DOHH2 (cell line): ENCODE data around the gene DNMT1.

Experiments
- H3F3A ChIP-seq: fragments of 200-600 bp; sonication (generic), shearing (Covaris generic); 2 replicates; pipeline ENCODE4 v1.6.0; 2016; ENCODE audit warnings: antibody characterized with exemption, mild to moderate bottlenecking; ENCODE audit not compliant: control insufficient read depth, insufficient read depth
- H3K27ac ChIP-seq: fragments of 200-600 bp; sonication (generic); 2 replicates; pipeline ENCODE4 v1.5.1; 2014; ENCODE audit warnings: low read depth, mild to moderate bottlenecking, low read length, moderate library complexity
- H3K27me3 ChIP-seq: fragments of 200-600 bp; sonication (generic); 2 replicates; pipeline ENCODE4 v1.6.1; 2014; ENCODE audit warnings: mild to moderate bottlenecking, low read length, mixed read lengths; ENCODE audit not compliant: control insufficient read depth
- H3K36me3 ChIP-seq: fragments of 200-600 bp; sonication (generic); 2 replicates; pipeline ENCODE4 v1.6.1; 2014; ENCODE audit warnings: mild to moderate bottlenecking, low read length, moderate library complexity, mixed read lengths; ENCODE audit not compliant: control insufficient read depth
- H3K4me1 ChIP-seq: fragments of 200-600 bp; sonication (generic); 2 replicates; pipeline ENCODE4 v1.6.1; 2014; ENCODE audit warnings: mild to moderate bottlenecking, low read length, mixed read lengths; ENCODE audit not compliant: control insufficient read depth
- H3K4me2 ChIP-seq: fragments of 200-600 bp; sonication (generic); 2 replicates; pipeline ENCODE4 v1.6.0; 2014; ENCODE audit warnings: mild to moderate bottlenecking, low read length, moderate library complexity
- H3K4me3 ChIP-seq: fragments of 200-600 bp; sonication (generic); 2 replicates; pipeline ENCODE4 v1.5.1; 2014; ENCODE audit warnings: mild to moderate bottlenecking, low read length, mixed read lengths
- H3K79me2 ChIP-seq: fragments of 200-600 bp; sonication (generic); 2 replicates; pipeline ENCODE4 v1.6.1; 2014; ENCODE audit warnings: mild to moderate bottlenecking, low read length, mixed read lengths; ENCODE audit not compliant: control insufficient read depth
- H3K9me2 ChIP-seq: fragments of 200-600 bp; sonication (generic); replicated peaks from 2 replicates; pipeline ENCODE4 v1.6.1; 2014; ENCODE audit warnings: mild to moderate bottlenecking, low read length, mixed read lengths; ENCODE audit not compliant: control insufficient read depth
- H3K9me3 ChIP-seq: fragments of 200-600 bp; sonication (generic); 2 replicates; pipeline ENCODE4 v1.6.1; 2014; ENCODE audit warnings: antibody characterized with exemption, low read length, mixed read lengths; ENCODE audit not compliant: control insufficient read depth, insufficient read depth
- H4K20me1 ChIP-seq: fragments of 200-600 bp; sonication (generic); 2 replicates; pipeline ENCODE4 v1.6.0; 2014; ENCODE audit warnings: low read depth, mild to moderate bottlenecking, antibody characterized with exemption, low read length, moderate library complexity; ENCODE audit not compliant: control insufficient read depth, insufficient read depth
- EZH2phosphoT487 ChIP-seq: fragments of 200-600 bp; sonication (generic); IDR thresholded peaks from 2 replicates; pipeline ENCODE4 v1.6.1; 2017; ENCODE audit warnings: borderline replicate concordance, mild to moderate bottlenecking, antibody characterized with exemption, low read length, moderate library complexity, mixed read lengths
- TF ChIP-seq, protein P1 (sequence below): fragments of 200-600 bp; sonication (generic); IDR thresholded peaks from one replicate; pipeline ENCODE4 v1.5.1; 2014; ENCODE audit warnings: antibody characterized with exemption, mild to moderate bottlenecking, low read depth, low read length; ENCODE audit not compliant: poor library complexity, severe bottlenecking

The DNMT1 gene

DNA sequence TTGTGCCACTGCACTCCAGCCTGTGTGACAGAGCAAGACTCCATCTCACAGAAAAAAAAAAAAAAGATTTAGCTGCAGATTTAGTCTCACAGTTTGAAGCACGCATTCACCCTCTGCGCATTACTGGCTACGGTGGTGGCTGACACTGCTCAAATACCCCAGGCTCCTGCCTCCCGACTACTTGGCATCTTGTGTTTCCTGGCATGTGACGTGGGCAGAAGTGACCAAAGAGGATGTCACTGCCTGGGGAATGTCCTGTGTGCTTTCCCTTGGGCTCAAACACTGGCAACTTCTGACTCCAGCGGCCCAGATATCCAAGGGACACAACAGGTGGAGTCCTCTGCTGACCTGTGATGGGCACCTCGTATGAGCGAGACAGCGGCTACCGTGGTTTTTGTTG lies 50.4 kb downstream of the DNMT1 start:
- H3K9me2 ChIP-seq, result no peaks in the 10 kb centered on the region
- peaks cover 11% of the 10 kb centered on the region for H3F3A ChIP-seq
- H3K27me3 ChIP-seq, result no peaks in the 10 kb centered on the region
- no peak overlapping the region for H3K4me3 ChIP-seq
- H3K27ac ChIP-seq, result no peak overlapping the region
- no peak overlapping the region for H3K4me2 ChIP-seq
- TF ChIP-seq EZH2phosphoT487, result no peak
- TF ChIP-seq, protein P1, sequence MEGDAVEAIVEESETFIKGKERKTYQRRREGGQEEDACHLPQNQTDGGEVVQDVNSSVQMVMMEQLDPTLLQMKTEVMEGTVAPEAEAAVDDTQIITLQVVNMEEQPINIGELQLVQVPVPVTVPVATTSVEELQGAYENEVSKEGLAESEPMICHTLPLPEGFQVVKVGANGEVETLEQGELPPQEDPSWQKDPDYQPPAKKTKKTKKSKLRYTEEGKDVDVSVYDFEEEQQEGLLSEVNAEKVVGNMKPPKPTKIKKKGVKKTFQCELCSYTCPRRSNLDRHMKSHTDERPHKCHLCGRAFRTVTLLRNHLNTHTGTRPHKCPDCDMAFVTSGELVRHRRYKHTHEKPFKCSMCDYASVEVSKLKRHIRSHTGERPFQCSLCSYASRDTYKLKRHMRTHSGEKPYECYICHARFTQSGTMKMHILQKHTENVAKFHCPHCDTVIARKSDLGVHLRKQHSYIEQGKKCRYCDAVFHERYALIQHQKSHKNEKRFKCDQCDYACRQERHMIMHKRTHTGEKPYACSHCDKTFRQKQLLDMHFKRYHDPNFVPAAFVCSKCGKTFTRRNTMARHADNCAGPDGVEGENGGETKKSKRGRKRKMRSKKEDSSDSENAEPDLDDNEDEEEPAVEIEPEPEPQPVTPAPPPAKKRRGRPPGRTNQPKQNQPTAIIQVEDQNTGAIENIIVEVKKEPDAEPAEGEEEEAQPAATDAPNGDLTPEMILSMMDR, result no peak
- H3K79me2 ChIP-seq, result peaks cover 54% of the 10 kb centered on the region
- peaks cover 18% of the 10 kb centered on the region; the same call in 1 of the 2 replicates for H4K20me1 ChIP-seq
- no peaks in the 10 kb centered on the region for H3K9me3 ChIP-seq
- H3K4me1 ChIP-seq, result no peaks in the 10 kb centered on the region
- H3K36me3 ChIP-seq, result peaks cover 94% of the 10 kb centered on the region

DNA sequence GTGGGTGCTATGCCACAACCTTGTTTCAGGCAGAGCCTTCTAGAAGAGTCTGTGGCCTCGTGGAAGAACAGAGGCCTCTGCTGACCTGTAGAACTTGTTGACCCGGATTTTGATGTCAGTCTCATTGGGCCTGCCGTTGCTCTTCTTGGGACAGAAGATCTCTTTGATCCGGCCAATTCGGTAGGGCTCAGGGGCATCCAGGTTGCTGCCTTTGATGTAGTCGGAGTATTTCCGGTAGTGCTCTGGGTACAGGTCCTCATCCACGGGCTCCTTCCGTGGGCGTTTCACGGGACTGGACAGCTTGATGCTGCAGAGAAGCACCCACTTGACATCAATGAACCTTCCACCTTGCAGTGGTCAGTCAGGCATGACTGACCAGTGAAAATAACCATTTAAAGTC lies 51.1 kb downstream of the DNMT1 start:
- Histone ChIP-seq H3K4me3 (no peak overlapping the region), H3K9me3 (no peaks in the 10 kb centered on the region), H3K27me3 (no peaks in the 10 kb centered on the region), H3K4me1 (no peaks in the 10 kb centered on the region), H3K79me2 (peaks cover 55% of the 10 kb centered on the region), H3K36me3 (peaks cover 95% of the 10 kb centered on the region), H4K20me1 (peaks cover 18% of the 10 kb centered on the region; the same call in 1 of the 2 replicates), H3F3A (peaks cover 11% of the 10 kb centered on the region), H3K9me2 (no peaks in the 10 kb centered on the region), H3K4me2 (no peak overlapping the region), H3K27ac (no peak overlapping the region)
- TF ChIP-seq, protein P1, result no peak
- TF ChIP-seq EZH2phosphoT487, result no peak

GRCh38 chr19:10142701-10143375 lies 51.9 kb downstream of the DNMT1 start:
- Histone ChIP-seq H3K27ac (no peak overlapping the region), H4K20me1 (peaks cover 18% of the 10 kb centered on the region; the same call in 1 of the 2 replicates), H3K4me1 (no peaks in the 10 kb centered on the region), H3K79me2 (peaks cover 55% of the 10 kb centered on the region), H3K36me3 (peaks cover 98% of the 10 kb centered on the region), H3K4me3 (no peak overlapping the region), H3K4me2 (no peak overlapping the region), H3K9me3 (no peaks in the 10 kb centered on the region), H3K27me3 (no peaks in the 10 kb centered on the region), H3K9me2 (no peaks in the 10 kb centered on the region), H3F3A (peaks cover 11% of the 10 kb centered on the region)
- TF ChIP-seq, protein P1, result no peak
- TF ChIP-seq EZH2phosphoT487, result no peak
